Dermis blood vessel endothelial cell (primary cell): ENCODE measurements around the gene NUP153. TPM values are rescaled to one million over a fixed set of nuclear protein-coding genes. Genes with fewer than 3 reads are reported as not detected.

Experiments
- DNase-seq: peaks from one replicate; pipeline ENCODE4 v3.0.0; 2010
- total RNA-seq: library from RNA; depleted of rRNA; stranded (reverse); fragments of >200 nt; gene quantifications from 2 replicates; pipeline ENCODE4 v1.2.3, GENCODE V29; 2014

The NUP153 gene
- total RNA-seq, 1 donor from 2014 or later: 31.3 TPM

DNA sequence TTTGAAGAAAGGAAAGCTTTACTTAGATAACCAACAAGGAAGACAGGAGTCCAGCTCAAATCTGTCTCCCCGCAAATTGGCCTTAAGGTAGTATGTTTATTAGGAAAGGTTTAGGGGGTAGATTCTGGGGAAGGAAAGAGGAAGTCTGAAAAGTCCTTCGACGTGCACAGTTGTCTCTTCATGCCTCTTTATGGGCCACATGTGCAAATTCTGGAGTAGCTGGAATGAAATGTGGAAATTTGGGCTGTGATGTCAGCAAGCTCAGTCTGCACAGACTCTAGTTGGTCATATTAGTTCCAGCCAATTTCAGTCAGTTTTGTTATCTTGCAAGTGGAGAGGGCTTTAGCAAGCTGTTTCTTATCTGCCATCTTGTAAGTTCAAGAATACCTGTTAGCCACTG is 50.1 kb downstream of the NUP153 start:
- no peak for DNase-seq

DNA sequence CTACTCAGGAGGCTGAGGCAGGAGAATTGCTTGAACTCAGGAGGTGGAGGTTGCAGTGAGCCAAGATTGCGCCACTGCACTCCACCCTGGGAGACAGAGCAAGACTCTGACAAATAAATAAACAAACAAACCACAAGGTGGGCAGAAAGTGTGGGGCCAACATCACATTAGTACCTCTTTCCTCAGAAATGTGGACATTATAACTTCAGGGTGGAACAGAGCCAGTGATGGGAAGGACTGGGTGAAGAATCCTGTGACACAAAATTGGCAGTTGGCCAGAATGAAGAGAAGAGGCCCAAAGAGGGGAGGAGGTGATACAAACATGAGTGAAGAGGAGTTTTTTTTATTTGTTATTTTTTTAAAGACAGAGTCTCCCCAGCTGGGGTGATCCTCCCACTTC is 50.6 kb downstream of the NUP153 start:
- no peak for DNase-seq

DNA sequence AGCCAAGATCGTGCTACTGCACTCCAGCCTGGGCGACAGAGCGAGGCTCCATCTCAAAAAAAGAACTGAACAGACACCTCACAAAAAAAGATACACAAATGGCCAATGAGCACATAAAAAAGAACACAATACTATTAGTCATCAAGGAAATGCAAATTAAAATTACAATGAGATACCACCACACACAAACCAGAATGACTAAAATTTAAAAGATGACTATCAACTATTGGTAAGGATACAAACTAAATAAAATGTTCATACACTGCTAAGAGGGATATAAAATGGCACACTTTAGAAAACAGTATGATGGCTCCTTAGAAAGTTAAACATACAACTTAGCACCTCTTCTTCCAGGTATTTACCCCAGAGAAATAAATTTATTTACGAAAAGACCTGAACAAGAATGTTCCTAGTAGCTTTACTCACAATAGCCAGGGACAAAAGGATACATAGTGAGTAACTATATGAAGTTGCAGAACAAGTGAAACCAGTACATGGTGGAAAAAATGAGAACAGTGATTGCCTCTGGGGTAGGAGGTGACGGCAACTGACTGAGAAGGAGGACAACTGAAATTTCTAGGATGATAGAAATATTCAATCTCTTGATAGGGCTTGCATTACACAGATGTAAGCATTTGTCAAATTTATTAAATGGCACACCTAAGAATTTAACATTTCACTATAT is 53.4 kb downstream of the NUP153 start:
- DNase-seq: no peak

DNA sequence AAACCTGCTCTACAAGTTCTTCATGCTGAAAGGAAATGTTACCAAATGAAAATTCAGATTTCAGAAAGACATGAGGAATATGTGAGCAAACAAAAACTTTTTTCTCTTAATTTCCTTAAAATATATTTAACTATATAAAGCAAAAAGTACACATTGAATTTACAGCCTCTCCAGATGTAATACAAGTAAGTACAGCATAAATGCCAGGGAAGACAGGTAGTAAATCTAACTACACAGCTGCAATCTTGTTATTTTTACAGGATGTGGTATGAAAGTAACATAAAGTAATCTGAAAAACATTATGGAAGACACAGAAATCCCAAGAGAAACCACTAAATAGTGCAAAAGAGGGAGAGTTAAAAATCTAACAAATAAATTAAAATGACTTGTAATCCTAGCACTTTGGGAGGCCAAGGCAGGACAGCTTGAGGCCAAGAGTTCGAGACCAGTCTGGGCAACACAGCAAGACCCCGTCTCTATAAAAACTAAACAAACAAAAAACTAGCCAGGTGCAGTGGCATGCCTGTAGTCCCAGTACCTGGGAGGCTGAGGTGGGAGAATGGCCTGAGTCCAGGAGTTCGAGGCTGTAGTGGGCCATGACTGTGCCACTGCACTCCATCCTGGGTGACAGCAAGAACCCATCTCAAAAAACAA is 55.9 kb downstream of the NUP153 start:
- no peak for DNase-seq

DNA sequence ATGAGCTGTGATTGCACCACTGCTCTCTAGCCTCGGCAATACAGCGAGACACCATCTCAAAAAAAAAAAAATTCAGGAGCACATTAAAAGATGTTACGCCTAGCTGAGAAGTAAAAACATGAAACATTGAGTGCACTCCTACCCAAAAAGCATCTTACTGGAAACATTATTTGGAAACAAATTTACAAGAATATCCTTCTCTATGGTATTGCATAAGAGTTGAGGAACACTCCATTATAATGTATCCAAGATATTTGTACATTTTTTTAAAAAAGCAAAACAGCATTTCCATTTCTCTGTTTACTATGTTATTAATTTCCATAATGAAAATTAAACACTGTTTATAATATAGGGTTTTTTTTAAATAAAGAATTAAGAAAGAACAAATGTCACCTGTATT is 58.0 kb downstream of the NUP153 start:
- DNase-seq: no peak

DNA sequence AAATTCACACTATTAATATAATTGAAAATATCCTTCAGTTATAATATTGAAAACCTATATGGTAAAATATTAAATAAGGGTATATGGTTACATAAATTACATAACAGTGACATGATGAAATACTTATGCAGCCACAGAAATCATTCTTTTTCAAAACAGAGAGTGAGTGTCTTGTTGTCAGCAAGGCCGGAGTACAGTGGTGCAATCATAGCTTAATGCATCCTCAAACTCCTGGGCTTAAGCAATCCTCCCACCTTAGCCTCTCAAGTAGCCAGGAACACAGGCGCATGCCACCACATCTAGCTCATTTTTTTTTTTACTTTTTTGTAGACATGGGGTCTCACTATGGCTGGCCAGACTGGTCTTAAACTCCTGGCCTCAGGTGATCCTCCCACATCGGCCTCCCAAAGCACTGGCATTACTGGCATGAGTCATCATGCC is 66.2 kb downstream of the NUP153 start:
- no peak for DNase-seq

DNA sequence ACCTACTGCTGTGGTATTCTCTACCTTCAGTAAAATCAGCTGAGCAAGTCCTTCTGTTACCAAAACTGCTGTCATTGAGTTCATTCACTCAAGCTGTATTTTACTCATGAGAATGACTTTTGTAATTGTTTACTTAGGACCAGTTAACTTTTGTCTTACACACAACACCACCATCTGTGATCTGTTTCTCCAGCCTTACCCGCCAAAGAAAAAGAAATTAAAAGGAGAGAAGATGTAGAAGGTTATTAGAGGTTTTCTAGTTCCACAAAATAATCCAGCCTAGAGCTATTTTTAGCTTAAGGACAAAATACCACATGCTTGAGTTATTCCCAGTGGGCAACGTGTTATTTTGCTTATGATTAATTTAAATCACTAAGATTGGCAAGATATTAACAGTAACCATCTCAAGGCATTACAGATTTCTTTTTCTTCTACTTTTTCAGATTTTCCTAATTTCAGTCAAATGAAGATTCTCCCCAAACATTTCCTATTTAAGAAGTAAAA is 68.5 kb downstream of the NUP153 start:
- DNase-seq: no peak

DNA sequence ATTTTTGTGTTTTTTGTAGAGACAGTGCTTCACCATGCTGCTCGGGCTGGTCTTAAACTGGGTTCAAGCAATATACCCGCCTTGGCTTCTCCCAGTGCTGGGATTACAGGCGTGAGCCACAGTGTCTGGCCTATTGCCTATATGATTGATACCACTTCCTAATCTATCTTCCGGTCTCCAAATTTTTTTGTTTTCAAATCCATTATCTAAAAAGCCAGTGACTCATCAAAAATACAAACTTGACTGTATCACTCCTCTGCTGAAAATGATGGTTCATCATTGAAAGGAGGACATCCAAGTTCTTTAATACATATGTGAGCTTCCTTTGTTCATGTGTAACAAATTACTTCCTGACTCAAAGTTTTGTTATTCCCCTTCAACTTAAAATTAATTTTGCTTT is 71.2 kb downstream of the NUP153 start:
- peak; percentile 27 for DNase-seq

DNA sequence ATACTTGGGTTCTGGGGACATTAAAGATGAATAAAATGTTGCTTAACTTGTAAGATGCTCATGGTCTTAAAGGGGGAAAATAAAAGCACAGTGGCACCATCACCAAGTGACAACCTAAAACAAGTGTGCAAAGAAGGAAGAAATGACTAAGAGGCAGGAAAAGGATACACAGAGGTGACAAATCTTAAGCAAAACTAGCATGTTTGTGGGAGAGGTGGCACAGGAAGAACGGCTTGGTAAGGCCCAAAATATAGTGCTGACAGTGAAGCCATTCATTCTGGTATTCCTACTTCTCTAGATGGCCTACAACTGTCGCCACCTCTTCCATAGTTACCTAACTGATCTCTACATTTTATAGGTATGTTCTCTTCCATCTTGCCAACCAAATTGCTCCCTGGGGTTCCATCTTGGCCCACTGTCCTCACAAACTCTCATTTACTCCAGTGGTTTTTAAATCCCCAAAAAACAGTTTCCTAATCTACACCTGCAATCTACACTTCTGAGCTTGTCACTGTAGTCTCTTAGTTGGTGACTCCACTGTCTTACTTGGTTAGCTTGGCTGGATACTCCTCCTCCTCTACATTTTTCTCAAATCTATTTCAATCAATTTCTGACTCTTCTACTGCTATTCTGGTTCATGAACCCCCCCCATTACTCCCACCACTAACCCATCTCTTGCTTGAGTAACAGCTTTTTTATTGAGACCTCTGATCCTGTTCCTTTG is 73.1 kb downstream of the NUP153 start:
- DNase-seq: peak; percentile 8

DNA sequence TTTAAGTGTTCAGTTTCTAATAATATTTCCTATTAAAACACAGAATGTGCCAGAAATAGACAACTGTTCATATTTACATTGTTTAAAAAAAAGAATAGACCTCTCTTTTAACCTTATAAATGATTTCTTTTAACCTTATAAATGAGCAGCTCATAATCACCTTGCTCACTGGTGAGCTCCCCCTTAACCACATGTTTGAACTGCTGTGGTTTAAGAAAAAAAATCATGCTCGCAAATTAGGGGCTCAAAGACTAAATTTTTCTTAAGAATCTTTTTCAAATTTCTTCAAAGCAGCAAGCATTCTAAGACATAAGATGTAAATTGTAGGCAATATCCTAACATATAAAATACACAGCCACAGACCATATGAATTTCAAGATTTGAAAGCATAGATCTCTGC is 73.8 kb downstream of the NUP153 start:
- DNase-seq: no peak

DNA sequence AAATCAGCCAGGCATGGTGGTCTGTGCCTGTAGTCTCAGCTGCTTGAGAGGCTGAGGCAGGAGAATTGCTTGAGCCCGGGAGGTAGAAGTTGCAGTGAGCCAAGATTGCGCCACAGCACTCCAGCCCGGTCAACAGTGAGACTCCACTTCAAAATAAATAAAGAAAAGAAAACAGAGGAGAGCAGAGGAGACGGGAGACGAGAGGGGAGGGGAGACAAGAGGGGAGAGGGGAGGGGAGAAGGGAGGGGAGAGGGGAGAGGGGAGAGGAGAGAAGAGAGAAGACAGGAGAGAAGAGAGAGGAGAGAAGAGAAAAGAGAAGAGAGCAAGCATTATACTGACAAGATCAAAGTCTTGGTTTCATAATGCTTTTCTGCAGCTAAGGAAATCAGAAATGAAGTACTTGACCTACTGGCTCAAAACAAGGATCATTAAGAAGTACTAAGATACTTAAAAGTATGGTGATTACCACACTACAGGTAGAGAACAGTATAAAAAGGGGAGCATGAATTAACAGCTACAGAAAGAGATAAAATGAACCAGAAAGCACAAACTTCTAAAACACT is 76.1 kb downstream of the NUP153 start:
- DNase-seq: no peak

DNA sequence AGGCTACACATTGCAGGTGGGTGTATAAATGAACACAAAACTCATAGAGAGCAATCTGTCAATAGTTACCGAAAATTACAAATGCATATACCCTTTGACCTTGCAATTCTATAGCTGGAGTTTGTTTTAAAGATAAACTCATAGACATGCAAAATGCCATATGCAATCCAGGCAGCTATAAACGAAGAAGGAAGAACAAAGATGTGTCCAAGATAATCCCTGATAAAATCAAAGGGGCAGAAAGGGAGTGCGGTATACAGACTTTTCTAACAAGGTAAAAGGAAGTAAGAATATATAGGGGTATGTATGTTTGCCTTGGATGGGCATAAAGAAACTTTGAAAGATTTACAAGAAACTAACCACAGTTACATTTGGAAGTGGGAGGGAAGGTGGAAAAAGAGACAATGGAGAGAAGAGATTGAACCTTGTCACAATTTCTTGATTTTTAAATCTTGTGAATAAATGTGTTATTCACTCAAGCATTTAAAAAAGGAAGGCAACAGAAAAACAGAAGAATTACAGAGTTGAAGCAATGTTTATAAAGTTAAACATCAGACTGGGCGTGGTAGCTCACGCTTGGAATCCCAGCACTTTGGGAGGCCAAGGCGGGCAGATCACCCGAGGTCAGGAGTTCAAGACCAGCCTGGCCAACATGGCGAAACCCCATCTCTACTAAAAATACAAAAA is 76.8 kb downstream of the NUP153 start:
- DNase-seq: no peak

DNA sequence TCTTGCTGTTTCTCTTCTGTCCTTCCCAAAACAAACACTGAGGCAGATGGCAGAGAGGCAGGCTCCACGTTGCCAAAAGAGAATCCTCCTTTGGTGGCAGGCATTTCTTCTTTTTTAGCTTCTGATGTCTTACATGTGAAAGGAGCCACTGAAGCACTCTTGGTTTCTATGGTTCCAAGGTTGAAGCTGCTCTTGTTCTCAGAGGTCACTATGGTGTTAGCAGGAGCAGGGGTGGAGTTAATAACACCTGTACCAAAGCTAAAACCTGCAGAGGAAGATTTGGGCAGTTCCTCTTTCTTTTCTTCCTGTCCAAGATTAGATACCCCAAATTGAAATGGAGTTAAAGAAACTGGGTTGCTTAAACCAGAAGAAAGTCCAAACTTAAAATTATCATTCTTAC is 77.9 kb downstream of the NUP153 start:
- DNase-seq: no peak

DNA sequence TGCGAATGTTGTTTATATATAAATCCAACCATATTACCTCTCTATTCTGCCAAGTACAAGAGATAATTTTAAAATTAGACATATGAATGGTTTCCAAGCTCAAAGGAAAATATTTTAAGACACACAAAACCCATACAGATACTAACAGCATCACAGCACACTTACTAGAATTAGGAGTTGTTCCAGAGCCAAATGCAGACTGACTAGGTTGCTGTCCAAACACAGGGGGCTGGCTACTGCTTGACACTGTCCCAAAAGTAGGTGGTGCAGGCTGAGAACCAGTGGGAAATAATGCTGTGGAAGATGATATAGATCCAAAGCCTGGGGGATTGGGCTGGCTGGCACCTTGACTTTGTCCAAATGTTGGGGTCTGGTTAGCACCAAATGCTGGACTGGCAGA is 82.3 kb downstream of the NUP153 start:
- no peak for DNase-seq

DNA sequence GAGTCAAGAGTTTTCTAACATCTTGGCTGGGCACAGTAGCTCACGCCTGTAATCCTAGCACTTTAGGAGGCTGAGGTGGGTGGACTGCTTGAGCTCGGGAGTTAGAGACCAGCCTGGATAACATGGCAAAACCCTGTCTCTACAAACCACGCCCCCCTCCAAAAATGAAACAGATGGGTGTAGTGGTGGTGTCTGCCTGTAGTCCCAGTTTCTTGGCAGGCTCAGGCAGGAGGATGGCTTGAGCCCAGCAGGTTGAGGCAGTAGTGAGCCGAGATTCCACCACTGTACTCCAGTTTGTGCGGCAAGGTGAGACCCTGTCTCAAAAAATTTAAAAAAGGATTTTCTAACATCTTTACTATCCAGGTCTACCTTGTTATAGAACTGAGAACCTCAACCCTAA is 84.6 kb downstream of the NUP153 start:
- DNase-seq: no peak

DNA sequence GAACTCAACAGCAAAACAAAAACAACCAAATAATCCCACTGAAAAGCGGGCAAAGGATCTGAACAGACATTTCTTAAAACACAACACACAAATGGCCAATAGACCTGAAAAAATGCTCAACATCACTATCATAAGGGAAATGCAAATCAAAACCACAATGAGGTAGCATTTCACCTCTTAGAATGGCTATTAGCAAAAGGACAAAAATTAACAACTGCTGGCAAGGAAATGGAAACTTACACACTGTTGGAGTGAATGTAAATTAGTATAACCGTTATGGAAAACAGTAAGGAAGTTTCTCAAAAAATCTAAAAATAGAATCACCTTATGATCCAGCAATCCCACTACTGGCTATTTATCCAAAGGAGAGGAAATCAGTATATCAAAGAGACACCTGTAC is 85.7 kb downstream of the NUP153 start:
- no peak for DNase-seq

DNA sequence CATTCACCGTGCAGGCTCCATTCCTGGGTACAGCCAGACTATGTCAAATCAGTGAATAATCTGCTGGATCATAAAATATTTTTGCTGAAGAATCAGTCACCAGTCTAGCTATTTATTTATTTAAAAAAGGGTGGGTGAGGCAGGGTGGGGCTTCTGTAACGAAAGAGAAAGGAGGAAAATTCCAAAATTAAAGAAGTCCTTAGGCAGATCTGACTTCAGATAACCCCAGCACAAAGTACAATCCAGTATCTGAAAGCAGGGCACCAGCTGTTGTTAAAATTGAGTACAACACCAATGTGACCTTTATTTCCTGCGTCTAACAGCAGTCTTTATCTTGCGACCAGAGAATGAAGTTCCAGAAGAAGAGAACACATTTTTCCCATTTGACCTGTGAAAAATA is 90.9 kb downstream of the NUP153 start:
- no peak for DNase-seq

DNA sequence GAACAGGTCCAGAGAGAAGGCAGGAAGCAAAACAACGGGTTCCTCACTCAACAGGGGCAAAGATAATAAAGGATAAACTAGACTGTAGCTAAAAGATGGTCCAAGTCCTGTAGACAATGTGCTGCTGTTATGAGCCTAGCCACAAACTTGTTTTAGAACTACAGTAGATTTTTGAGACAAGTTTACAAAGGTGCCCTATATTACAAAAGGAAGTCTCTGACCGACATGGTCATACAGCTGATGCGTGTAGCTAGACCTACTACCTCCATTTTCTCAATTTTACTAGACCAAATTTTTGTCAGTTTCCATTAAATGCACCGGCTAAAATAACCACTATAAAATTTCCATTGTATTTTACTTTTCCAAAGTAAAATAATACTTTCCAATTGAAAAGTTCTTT is 94.7 kb downstream of the NUP153 start:
- no peak for DNase-seq

DNA sequence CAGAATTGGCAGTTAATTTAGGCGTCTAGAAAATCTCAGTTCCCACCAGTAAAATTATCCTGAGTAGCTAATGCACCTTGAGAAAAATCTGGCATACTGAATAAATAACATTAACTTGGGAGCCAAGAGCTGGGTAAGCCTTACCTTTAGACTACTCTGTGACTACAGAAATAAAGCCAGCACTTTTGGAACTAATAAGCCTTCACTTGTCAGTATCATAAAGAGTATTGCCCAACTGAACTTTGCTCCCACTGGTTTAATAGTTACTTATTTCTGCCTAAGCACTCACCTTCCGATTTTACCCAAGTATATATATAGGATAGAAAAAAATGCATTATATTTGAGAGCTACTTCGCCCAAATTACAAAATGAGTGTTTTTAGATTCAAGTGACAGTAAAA is 95.9 kb downstream of the NUP153 start:
- DNase-seq: no peak

DNA sequence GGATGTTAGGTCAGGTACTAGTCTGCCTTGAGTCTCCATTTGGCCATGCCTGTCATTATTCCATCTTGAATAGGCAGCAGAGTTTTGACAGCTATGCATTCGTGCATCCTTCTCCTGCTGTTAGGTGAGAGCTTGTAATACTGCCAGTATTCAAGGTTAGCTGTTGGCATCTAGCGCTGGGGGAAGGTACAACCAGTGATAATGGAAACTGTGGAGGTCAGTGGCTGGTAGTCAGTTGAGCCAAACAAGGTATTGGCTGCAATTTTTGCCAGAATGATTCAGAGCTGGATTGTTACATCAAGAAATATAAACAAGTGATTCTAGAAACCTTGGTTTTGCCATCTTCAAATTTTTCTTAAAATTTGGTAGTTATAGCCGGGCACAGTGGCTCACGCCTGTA is 100.1 kb downstream of the NUP153 start:
- no peak for DNase-seq

DNA sequence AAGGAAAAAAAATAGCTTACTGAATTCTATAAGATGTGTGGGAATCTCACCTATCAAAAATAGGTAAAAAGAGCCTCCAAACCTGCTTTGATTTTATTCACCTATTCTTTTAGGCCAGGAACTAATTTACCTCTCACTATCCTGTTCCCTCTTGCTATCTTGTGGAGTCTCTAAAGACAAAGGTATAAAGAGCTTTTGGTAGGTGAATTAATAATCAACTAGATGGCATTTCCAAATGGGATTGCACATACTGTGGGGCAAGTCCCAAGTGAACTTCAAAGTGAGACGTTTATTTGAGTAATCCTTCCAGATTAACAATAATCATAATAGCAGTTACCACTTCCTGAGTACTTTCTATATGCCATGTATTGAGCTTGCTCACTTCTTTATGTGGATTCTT is 103.8 kb downstream of the NUP153 start:
- no peak for DNase-seq

DNA sequence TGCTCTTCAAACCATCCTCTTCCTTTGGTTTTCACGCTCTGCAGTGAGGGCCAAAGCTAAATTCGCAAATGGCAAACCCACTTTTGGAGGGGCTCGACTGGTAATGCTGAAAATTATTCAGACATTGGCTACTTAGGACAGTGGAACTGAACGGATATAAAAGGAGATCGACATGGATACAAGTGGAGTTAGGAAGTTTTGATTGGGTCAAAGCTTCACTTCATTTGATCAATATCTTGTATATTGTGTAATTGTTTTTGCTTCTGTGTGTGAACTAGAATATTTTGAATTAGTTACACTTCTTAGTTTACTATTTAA is 105.4 kb downstream of the NUP153 start:
- DNase-seq: no peak
